HG02852 (cell line): ENCODE results near the gene FAM111A.

Experiments used
- ATAC-seq: cut with Tn5 transposase; IDR thresholded peaks from one replicate; pipeline ENCODE4 v1.9.1; 2021; ENCODE audit warnings: mild to moderate bottlenecking, moderate library complexity; ENCODE audit not compliant: unreplicated experiment

FAM111A gene

DNA sequence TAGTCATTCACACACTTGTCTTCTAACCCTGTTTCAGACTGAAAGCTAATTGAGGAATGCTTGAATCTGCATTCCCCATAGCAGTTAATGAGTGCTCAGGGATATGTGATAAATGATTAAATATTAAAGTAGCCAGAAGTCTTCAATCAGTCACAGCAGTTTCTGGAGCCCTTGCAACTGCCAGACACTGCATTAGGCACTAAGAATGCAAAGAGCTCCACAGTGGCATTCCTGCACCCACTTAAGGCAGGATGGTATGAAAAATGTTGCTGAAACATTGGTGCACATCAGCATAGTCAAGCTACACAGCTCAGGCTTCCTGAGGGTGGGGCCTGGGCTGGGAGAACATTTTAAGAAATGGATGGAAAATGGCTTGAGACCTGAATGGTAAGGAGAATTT is 35.7 kb downstream of the FAM111A start:
- no peak for ATAC-seq

DNA sequence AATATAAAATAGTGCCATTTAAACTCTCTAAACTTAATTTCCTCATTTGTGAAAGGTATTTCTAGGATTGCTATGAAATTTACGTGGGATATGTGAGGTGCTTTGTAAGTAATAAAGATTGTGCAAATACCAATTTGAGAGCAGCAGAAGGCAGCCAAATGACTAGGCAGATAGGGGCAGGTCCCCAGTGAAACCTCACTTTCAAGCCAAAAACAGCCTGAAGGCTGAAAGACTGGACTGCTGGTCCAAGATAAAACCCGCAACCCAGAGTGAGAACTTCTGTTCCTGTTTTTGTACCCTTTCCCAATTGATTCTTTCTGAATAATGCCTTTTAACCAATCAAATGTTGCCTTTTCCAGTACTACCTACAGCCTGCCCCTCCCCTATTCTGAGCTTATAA is 36.5 kb downstream of the FAM111A start:
- no peak for ATAC-seq

DNA sequence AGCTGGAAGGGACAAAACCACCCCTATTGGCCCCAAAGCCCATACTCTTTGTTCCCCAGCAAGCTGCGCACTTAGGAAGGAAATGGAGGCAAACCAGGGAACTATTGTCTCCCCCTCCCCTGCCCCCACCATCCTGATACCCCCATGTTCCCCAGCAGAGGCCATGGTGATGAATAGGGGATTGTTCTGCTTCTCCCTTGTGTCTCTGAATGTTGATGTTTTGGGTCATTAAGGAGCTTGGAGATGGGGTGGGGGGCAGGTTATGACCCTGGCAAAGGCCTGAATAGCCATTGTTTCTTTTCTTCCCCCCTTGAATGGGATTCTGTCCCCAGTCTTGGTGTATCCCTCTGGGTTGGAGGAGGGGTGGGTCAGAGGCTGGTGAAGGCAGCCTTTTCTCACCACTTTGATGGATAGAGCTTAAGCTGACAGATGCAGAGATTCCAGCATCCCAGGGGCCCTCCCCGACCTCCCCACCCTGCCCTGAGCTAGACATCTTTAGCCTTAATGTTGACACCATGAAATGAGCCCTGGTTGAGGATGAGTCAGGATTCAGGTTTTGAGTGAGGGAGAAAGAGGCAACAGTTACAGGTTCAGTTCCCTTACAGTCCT is 37.6 kb downstream of the FAM111A start:
- ATAC-seq: no peak

DNA sequence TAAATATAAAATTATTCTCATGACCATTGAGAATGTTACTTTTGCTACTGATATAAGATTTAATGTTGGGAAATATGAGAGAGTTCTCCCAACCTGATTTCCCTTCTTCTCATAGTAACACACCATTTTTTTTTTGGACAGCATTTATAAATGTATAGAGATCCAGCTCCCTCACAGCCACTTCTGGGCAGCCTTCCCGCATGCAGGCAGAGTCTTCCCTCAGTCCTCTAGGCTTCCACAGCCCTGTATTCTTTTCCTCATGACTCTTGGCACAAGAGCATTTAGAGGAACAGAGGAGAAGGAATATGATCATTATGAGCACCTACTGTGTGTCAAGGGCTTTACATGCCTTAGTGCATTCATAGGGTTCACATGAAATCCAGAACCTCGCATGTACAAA is 38.3 kb downstream of the FAM111A start:
- no peak for ATAC-seq

DNA sequence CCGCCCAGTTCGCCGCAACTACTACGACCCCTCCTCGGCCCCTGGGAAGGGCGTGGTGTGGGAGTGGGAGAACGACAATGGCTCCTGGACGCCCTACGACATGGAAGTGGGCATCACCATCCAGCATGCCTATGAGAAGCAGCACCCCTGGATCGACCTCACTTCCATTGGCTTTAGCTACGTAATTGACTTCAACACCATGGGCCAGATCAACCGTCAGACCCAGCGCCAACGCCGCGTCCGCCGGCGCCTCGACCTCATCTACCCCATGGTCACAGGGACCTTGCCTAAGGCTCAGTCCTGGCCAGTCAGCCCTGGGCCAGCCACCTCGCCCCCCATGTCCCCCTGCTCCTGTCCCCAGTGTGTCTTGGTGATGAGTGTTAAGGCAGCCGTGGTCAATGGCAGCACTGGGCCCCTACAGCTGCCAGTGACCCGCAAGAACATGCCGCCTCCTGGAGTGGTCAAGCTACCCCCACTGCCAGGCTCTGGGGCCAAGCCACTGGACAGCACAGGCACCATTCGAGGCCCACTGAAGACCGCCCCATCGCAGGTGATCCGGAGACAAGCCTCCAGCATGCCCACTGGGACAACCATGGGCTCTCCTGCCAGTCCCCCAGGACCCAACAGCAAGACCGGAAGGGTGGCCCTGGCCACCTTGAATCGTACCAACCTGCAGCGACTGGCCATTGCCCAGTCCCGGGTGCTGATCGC is 39.2 kb downstream of the FAM111A start:
- no peak for ATAC-seq

DNA sequence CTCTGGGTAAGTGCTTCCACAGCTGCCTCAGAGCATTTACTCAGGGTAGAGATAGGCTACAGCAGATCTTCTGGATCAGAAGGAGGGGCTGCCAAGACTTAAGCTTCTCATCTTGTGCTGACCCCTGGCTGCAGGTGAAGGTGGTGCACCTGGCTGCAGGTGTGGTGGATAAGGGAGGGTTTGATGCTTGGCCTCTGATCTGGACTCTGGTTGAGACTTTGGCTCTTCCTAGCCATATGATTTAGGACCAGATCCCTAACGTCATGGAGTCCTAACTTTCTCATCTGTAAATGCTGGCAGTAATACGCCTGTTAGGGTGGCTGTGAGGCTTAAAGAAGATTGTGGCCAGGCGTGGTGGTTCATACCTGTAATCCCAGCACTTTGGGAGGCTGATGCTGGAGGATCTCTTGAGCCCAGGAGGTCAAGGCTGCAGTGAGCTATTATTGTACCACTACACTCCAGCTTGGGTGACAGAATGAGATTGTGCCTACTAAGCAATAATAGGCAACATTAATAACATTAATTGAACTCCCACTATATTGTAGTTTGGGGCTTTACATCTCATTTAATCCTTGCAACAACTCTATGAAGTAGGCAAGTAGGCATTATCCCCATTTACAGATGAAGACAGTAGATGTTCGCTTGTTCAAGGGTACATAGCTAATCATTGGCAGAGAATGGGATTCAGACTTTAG is 39.9 kb downstream of the FAM111A start:
- no peak for ATAC-seq

DNA sequence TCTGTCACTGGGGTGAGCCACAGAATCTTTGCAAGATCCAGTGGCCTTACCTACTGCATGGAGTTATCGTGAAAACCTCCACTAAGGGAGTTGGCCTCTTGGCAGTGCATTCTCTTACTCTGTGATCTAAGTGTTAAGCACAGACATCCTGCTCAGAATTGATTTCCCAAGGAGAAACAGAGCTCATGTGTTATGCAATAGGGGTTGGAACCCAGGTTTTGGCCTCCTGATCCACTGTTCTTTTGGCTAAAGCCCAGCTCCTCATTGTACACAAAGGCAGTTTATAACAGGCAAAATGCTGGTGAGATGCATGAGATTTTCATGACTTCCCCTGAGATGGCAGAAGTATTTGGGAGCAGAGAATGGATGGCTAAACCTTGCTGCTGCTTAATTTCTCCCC is 41.1 kb downstream of the FAM111A start:
- no peak for ATAC-seq

DNA sequence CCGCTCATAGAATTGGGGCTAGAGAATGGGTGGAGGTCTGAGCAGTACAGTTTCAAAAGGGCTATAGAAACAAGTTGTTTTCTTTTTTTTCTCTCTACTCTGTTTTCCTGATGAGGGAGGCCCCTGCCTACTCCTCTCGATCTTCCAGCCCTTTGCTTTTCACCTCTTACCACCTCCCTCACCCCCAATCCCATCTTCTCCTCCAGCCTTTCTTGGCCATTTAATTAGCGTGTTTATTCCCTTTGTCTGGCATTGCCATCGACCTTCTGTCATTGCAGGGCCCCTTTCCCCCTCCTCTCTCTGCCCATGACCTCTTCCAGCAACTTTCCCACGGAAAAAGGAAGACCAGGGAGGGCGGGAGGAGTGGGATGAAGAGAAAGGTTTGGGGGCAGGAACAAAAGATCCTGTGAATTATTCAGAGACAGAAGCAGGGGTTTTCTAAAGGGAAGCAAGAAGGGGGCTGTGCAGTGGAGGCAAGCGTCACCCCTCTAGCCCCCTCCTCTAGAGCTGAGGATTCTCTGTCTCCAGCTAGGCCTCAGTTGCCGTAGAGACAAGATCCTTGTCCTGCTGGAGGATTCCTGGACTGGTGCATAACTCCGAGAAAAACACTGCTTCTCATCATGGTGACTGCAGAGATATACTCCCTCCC is 42.2 kb downstream of the FAM111A start:
- ATAC-seq: no peak

DNA sequence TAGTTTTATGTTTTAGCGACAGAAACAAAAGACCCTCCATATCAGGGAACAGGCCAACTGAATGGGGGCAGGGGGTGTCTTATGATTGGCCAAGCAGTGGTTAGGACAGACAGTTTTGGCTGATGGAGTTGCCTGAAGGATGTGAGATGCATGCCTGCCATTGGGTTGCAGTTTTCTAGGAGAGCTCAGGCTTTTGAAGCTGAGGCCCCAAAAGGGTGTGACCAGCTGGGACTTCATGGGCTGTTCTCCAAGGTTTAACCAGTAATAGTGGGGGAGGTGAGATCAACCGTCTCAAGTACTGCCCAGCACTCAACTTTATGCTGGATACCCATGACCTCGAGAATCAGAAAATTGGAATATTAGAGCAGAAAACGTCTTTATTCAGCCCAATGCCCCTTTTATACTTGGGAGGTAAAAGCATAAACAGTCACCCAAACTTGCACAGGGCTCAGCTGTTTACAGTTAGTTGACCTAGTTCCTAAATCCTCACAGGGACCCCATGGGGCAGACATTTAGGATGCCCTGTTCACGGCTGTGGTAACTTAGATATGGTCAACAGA is 42.8 kb downstream of the FAM111A start:
- ATAC-seq: no peak

DNA sequence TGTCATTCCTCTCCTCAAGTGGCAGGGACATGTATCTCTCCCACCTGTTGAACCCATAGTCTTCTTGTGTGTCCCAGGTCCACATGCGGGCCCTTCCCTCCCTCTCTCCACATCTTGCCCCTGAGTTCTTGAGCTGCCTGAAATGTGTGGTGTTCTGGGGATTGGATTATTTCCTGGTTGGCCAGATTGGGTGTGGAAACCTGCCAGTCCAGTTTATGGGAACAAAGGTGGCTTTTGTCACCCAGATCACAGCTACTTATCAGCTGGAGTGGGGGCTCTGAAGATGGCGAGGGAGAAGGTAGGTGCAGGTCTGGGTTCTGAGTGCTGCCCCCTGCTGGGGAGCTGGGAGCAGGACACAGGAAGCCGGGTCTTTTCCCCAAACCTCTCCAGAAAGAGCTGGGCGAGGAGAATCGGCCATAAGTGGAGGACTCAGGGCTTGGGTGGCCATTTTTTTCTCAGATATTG is 43.5 kb downstream of the FAM111A start:
- peak; percentile 67 for ATAC-seq

DNA sequence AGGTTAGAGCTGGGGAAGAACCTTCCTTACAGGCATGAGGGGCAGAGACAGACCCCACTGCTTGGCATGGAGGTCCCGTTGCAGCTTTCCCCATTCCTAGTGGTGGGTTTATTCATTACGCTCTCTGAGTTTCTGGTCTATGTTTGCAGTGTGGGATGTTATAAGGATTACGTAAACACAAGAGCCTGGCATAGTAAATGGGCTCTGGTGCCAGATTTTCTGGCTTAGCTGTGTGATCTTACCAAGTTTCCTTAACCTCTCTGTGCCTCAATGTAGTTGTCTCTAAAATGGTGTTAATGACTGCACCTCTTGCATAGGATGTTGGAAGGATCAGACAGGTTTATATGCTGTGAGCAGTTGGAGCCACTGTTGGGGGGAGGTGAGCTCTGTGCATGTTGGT is 44.4 kb downstream of the FAM111A start:
- no peak for ATAC-seq

DNA sequence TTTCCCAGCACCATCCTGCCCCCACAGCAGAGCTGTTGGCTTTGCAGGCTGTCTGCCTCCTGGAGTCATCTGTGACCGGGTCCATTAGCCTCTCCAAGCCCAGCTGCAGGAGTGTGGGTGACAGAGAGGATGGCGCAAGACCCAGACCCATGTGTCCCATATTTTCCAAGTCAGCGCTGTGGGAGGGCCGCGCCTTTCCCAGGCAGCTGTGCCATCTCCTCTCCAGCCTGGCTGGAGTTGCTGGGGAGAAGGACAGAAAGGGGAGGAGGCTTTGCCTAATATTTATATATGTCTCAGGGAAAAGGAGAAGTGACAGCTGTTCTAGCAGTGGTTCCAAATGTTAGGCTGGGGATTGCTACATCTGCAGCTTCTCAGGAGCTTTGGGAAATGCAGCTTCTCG is 44.9 kb downstream of the FAM111A start:
- ATAC-seq: no peak

DNA sequence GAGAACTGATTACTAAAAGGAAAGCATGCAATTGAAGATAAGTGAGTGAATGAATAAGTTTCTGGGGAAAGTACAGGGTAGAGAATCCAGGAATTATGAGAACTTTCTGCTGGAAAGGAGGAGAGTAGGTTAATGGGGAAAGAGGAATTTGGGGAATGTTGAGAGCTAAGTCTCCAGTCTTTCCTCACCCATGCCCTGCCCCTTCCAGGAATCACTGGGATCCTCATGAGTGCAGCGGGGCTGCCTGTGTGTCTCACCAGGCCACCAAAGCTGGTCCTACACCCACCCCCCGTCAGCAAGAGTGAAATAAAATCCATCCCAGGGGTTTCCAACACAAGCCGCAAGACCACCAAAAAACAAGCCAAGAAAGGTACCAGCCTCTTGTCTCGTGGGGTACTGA is 46.3 kb downstream of the FAM111A start:
- no peak for ATAC-seq

DNA sequence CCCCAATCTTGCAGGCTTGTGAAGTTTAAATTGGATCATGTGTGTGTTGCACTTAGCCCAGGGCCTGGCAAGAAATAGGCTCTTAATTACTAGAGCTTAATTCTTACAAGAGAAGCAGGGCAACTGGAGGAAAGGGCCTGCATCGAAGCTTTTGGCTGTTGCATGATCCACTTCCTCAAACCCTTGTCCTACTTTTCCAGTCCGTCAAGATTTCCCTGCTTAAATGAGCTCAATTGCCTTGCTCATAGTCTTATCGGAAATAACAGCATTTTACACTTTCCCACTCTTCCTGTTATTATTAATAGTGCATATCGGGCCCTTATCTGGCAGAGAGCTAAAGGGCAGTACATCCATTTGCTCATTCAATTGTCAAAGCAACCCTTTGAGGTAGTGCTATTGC is 47.3 kb downstream of the FAM111A start:
- no peak for ATAC-seq

DNA sequence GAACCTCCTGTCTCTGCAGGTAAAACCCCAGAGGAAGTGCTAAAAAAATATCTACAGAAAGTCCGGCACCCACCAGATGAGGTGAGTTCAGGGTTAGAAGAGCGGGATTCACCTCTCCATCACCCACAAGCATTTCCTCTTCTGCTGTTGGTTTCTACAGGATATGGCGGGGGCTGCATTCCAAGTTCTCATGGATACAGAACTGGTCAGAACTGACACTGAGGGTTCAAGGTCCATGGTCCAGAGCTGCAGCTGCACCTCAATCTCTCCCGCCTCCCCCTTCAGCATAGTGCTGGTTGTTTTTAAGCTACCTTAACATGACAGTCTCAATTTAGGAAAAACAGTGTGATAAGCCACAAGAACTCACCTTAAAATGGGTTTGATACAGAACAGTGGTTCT is 48.4 kb downstream of the FAM111A start:
- no peak for ATAC-seq

DNA sequence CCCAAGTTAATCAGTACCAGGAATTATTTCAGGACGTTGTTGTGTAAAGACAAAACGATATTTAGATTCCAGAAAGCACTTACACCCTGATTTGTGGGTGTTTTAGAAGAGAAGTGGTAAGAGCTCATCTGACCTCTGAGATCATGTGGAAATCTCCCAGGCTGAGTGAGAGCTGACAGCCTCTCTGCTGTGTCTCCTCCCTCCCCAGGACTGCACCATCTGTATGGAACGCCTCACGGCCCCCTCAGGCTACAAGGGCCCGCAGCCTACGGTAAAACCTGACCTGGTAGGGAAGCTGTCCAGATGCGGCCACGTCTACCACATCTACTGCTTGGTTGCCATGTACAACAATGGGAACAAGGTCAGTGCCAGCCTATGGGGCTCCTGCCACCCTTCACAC is 49.2 kb downstream of the FAM111A start:
- ATAC-seq: no peak

DNA sequence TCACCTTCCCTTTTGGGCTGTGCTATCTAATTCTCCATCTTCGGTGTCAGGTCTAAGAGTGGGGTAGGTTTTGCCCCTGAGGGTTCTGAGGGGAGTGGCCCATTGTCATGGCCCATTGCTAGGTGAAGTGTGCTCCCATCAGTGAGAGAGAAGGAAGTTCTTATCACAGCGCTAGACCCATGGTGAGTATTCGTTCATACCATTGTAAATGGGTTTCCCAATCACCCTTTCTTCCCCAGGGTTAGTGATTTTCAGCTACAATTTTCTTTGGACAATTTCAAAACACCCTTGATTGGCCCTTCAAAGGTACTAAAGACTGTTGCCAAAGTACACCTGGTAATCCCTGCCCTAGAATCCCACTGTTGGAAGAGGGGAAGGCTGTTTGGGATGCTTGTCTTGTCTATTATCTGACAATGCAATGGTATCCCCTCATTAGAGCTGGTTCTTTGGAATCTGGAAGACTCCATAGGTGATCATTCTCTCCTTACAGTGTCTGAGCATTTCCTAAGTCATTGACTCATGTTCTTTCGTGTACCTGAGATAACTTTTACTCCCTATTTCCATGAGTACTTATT is 49.9 kb downstream of the FAM111A start:
- ATAC-seq: no peak

DNA sequence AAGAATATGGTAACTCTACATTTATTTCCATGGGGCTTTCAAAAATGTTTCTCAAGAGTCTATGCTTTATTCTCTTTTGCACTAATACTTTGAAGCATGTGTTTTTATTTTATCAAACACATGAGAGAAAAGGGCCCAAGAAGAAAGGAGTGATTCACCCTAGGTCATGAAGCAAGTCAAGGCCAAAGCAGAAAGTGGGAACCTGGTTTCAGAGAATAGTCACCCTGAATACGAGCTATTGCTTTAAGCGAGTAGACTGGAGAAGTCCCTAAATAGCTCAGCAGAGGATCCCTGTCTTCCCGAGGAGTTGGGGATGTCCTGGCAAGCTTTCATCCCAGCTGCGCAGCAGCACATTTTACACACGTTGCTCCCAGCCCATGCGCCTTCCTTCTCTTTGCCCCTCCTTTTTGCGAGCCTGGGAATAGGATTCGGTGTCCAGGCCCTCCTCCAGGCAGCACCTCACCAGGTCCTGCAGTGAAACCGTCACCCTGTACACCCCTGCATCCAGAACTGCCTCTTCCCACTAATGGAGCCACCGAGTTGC is 51.0 kb downstream of the FAM111A start:
- ATAC-seq: no peak

DNA sequence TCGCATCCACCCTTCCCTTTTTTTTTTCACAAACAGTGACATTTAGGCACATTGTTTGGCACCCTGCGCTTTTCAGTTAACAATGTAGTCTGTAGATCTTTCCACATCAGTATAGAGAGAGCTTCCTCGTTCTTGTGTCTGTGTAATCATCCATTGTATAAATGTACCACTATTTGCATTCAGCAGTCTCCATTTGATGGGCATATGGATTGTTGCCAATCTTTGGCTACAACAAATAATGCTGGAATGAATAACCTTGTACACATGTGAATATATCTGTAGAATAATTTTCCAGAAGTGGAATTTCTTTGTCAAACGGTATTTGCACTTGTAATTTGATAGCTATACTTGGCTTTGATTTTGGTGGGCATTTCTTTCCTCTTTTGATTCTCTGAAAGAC is 52.9 kb downstream of the FAM111A start:
- ATAC-seq: no peak

DNA sequence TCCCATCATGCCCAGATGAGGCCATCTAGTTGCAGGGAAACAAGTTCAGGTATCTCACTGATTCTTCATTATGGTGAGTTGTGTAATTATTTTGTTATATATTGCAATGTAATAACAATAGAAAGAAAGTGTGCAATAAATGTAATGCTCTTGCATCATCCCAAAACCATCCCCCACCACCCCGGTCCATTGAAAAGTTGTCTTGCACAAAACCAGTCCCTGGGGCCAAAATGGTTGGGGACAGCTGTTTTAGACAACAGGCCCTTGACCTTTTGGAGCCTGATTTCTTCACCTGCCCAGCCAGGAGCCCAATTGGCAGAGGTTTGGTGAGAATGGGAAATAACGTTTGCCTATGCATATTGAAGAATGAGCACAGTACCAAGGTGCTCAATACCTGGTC is 54.1 kb downstream of the FAM111A start:
- no peak for ATAC-seq

DNA sequence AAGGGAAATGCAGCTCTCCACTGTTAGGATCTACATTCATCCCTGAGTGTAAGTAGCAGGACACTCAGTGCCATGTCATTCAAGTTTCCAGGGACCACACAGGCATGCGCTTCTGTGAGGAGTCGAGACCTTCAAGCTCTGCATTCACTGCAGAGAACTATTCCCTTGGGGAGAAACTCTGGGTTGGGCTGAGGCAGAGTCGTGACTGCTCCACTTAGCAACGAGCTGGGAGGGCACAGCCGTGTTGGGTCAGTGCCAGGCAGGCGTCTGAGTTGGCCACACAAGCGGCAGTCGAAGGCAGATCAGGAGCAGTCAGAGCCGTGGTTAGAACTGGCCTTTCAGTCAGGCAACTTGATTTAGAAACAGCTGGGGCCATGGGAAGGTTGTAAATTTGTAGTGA is 55.3 kb downstream of the FAM111A start:
- no peak for ATAC-seq
